Body of pancreas (tissue), 4 donors: ENCODE data around the gene TAF6.

Experiments used
- POLR2A ChIP-seq, 3 donors: fragments of 450-650 bp; IDR thresholded peaks; one replicate each; pipeline ENCODE4 v1.6.1; 2016; ENCODE audit warnings: antibody characterized with exemption in 3 of 3, mild to moderate bottlenecking in 2 of 3
- TF ChIP-seq, protein P1 (sequence below), 7 experiments: fragments of 450-650 bp in 4 of 7; fragments of 200-600 bp in 3 of 7; sonication (generic) in 3 of 7; IDR thresholded peaks; one replicate each; pipeline ENCODE4 v1.5.1; 2016 to 2019; ENCODE audit warnings: antibody characterized with exemption in 7 of 7

- TF ChIP-seq POLR2A (IDR thresholded peaks at IDR 0.05), result no peak
- TF ChIP-seq, protein P1, sequence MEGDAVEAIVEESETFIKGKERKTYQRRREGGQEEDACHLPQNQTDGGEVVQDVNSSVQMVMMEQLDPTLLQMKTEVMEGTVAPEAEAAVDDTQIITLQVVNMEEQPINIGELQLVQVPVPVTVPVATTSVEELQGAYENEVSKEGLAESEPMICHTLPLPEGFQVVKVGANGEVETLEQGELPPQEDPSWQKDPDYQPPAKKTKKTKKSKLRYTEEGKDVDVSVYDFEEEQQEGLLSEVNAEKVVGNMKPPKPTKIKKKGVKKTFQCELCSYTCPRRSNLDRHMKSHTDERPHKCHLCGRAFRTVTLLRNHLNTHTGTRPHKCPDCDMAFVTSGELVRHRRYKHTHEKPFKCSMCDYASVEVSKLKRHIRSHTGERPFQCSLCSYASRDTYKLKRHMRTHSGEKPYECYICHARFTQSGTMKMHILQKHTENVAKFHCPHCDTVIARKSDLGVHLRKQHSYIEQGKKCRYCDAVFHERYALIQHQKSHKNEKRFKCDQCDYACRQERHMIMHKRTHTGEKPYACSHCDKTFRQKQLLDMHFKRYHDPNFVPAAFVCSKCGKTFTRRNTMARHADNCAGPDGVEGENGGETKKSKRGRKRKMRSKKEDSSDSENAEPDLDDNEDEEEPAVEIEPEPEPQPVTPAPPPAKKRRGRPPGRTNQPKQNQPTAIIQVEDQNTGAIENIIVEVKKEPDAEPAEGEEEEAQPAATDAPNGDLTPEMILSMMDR (IDR thresholded peaks at IDR 0.05), result no peak
Measured at GRCh38 chr7:100093925-100094486, 25.2 kb downstream of the TAF6 start.
